Caco-2 (cell line): ENCODE data around the gene EIF3L. TPM values are rescaled to one million over a fixed set of nuclear protein-coding genes. Genes with fewer than 3 reads are reported as not detected.

Source experiments
- BruUV-seq: library from RNA; stranded (reverse); fragments of 400-500 nt; replicated peaks from 2 replicates; lab custom pipeline; 2021; lab: Mats Ljungman, UMichigan
- CTCF ChIA-PET: fragments of 300-600 bp; sonication (Branson Sonifier 250); formaldehyde crosslinking; loops from one replicate; lab custom pipeline; 2022; ENCODE audit warnings: antibody characterized with exemption; lab: Charles Lee
- POLR2A ChIA-PET: fragments of 300-600 bp; sonication (Branson Sonifier 250); formaldehyde crosslinking; loops from one replicate; lab custom pipeline; 2022; ENCODE audit warnings: antibody characterized with exemption; lab: Charles Lee
- DNase-seq, 2 experiments: peaks; one replicate each; pipeline versions ENCODE4 v3.0.0 to v3.0.0-alpha.2; 2020 to 2022
- H3K27me3 ChIP-seq: replicated peaks from 2 replicates; pipeline ENCODE4 v1.6.0; 2011; ENCODE audit warnings: low read length; ENCODE audit not compliant: control insufficient read depth, insufficient read depth
- H3K36me3 ChIP-seq: 2 replicates; pipeline ENCODE4 v1.5.1; 2011; ENCODE audit warnings: low read length; ENCODE audit not compliant: control insufficient read depth, insufficient read depth
- H3K4me1 ChIP-seq: fragments of 250-450 bp; sonication (Bioruptor Pico); 2 replicates; pipeline ENCODE4 v1.5.1; 2020; ENCODE audit warnings: mild to moderate bottlenecking
- H3K4me3 ChIP-seq: 2 replicates; pipeline ENCODE4 v1.5.1; 2011; ENCODE audit warnings: low read depth, mild to moderate bottlenecking, control low read depth, low read length
- H3K9me3 ChIP-seq: fragments of 250-450 bp; sonication (Bioruptor Pico); 2 replicates; pipeline ENCODE4 v1.5.1; 2020; ENCODE audit warnings: mild to moderate bottlenecking, moderate library complexity
- H3K27ac Mint-ChIP-seq: one replicate; pipeline ENCODE4 v1.8.0; 2022; ENCODE audit warnings: mixed read lengths; ENCODE audit not compliant: unreplicated experiment
- H3K27me3 Mint-ChIP-seq: one replicate; pipeline ENCODE4 v1.8.0; 2022; ENCODE audit warnings: mixed read lengths; ENCODE audit not compliant: insufficient read depth, unreplicated experiment
- H3K36me3 Mint-ChIP-seq: one replicate; pipeline ENCODE4 v1.8.0; 2022; ENCODE audit warnings: mild to moderate bottlenecking, mixed read lengths; ENCODE audit not compliant: insufficient read depth, unreplicated experiment
- H3K4me1 Mint-ChIP-seq: one replicate; pipeline ENCODE4 v1.8.0; 2022; ENCODE audit warnings: low read depth, mixed read lengths; ENCODE audit not compliant: unreplicated experiment
- H3K4me3 Mint-ChIP-seq: one replicate; pipeline ENCODE4 v1.8.0; 2022; ENCODE audit warnings: mild to moderate bottlenecking, moderate library complexity, mixed read lengths; ENCODE audit not compliant: unreplicated experiment
- H3K9me3 Mint-ChIP-seq: one replicate; pipeline ENCODE4 v1.8.0; 2022; ENCODE audit warnings: mixed read lengths; ENCODE audit not compliant: unreplicated experiment
- intact Hi-C: fragments of 100-400 bp; cut with micrococcal nuclease; formaldehyde crosslinking; loops from one replicate; pipeline ENCODE4 v1.10.0; 2022; ENCODE audit not compliant: unreplicated experiment
- total RNA-seq: library from RNA; stranded (reverse); gene quantifications from 2 replicates; pipeline ENCODE4 v1.2.3, GENCODE V29; 2022
- TF ChIP-seq, protein P1 (sequence below), 2 experiments: fragments of 200-600 bp in 1 of 2; IDR thresholded peaks; 1 replicate in 1 of 2; 2 replicates in 1 of 2; pipeline versions ENCODE4 v1.5.1 to v1.8.0; 2011 to 2022; ENCODE audit warnings: antibody characterized with exemption in 1 of 2, control low read depth in 1 of 2, inconsistent platforms in 1 of 2, low read depth in 1 of 2, low read length in 1 of 2, mild to moderate bottlenecking in 1 of 2, moderate library complexity in 1 of 2; ENCODE audit not compliant: insufficient read depth in 1 of 2, severe bottlenecking in 1 of 2, unreplicated experiment in 1 of 2

EIF3L gene
- total RNA-seq, 1 experiment from 2014 or later = 554 TPM

DNA sequence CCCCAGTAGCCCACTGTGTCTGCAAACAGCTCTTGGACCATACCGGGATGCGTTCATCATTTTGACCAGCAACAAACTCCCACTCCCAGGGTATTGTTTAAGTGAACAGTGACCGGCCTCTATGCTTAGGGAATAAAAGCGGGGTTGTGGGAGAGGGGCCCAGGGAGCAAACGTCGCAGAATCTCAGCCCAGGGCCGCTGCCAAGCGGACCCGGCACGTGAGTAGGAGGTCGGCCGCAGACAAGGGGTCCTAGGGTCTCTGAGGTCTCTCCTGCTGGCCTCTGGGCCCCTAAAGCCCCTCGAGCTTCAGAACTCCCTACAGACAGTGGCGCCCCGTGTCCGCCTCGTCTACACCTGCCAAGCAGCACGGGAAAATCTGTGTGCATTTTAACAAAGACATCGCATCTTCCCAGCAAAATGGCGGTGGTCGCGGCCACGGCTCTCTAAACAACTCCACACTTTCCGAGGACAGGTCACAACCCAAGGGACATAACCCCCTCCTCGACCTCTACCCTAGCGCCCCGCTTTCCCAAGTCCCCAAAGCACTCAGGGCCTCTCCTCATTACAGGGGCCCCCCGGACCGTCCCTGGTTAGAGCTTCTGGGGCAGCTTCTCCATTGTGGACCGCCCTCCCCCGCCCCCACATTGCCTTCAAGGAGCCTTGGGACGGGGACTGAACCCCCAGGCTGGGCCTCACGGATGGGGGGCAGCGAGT, 45.4 kb upstream of the EIF3L start:
- Mint-ChIP-seq H3K9me3 (no peaks in the 10 kb centered on the region), H3K27ac (peak overlapping the region; percentile 92), H3K4me3 (peak overlapping the region; percentile 90), H3K36me3 (peaks cover 63% of the 10 kb centered on the region), H3K4me1 (peaks cover 25% of the 10 kb centered on the region), H3K27me3 (no peaks in the 10 kb centered on the region)
- peak overlapping the region; percentile 46 for H3K4me3 ChIP-seq
- POLR2A ChIA-PET = interaction anchor here (1.2 to 1.5 kb wide), 2 partner anchors 23 to 40 kb away, joined by 4 read pairs; partner anchors contain the start of gene ANKRD54
- BruUV-seq = no TSS peak
- CTCF ChIA-PET = interaction anchor here (0.5 to 1.4 kb wide), 2 partner anchors 17 to 160 kb away, joined by 5 read pairs; no protein-coding TSS in a partner anchor
- no peaks in the 10 kb centered on the region for H3K27me3 ChIP-seq
- intact Hi-C loops = loop anchor here (2.0 to 10.0 kb wide), 3 partner anchors 19 to 151 kb away; partner anchors contain the start of genes C22orf23 and POLR2F
- no peaks in the 10 kb centered on the region for H3K36me3 ChIP-seq
- TF ChIP-seq, protein P1, sequence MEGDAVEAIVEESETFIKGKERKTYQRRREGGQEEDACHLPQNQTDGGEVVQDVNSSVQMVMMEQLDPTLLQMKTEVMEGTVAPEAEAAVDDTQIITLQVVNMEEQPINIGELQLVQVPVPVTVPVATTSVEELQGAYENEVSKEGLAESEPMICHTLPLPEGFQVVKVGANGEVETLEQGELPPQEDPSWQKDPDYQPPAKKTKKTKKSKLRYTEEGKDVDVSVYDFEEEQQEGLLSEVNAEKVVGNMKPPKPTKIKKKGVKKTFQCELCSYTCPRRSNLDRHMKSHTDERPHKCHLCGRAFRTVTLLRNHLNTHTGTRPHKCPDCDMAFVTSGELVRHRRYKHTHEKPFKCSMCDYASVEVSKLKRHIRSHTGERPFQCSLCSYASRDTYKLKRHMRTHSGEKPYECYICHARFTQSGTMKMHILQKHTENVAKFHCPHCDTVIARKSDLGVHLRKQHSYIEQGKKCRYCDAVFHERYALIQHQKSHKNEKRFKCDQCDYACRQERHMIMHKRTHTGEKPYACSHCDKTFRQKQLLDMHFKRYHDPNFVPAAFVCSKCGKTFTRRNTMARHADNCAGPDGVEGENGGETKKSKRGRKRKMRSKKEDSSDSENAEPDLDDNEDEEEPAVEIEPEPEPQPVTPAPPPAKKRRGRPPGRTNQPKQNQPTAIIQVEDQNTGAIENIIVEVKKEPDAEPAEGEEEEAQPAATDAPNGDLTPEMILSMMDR (IDR thresholded peaks at IDR 0.05; ENCODE audit: insufficient read depth in 1 of 2, low read depth in 1 of 2, low read length in 1 of 2, severe bottlenecking in 1 of 2, unreplicated experiment in 1 of 2) = no peak
- H3K4me1 ChIP-seq = peaks cover 13% of the 10 kb centered on the region
- H3K9me3 ChIP-seq = no peaks in the 10 kb centered on the region
- no peak for DNase-seq

DNA sequence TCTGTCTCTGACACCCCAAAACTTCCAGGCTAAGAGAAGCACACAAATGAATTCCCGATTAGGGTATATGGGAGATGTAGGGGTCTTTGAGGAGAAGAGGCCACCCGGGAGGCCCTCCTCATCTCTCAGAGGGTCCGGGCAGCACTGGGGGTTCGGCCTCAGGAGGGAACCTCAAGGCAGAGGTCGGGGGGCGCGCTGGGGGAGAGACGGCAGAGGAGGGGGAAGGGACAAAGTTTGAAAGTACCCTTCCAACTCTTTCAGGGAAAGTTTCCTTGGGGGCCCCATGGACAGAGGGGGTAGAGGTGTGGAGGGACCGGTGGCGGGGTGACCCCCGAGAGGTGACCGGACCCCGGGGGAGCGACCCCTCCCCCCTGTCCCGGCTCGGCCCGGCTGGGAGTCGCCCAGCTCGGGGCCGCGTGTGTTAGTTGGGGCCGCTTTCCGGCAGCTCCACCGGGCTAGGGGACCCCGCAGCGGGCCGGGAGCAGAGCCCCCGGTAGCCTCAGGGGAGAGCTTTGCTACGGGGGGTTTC, 44.8 kb upstream of the EIF3L start:
- H3K4me3 Mint-ChIP-seq = peak overlapping the region; percentile 90
- Histone ChIP-seq H3K27me3 (no peaks in the 10 kb centered on the region), H3K4me1 (peaks cover 13% of the 10 kb centered on the region), H3K36me3 (no peaks in the 10 kb centered on the region), H3K4me3 (peak overlapping the region; percentile 46), H3K9me3 (no peaks in the 10 kb centered on the region)
- no peaks in the 10 kb centered on the region for H3K9me3 Mint-ChIP-seq
- TSS peak; percentile 64 for BruUV-seq
- no peak for DNase-seq
- peak overlapping the region; percentile 92 for H3K27ac Mint-ChIP-seq
- peaks cover 69% of the 10 kb centered on the region for H3K36me3 Mint-ChIP-seq
- TF ChIP-seq, protein P1 (IDR thresholded peaks at IDR 0.05; ENCODE audit: insufficient read depth in 1 of 2, low read depth in 1 of 2, low read length in 1 of 2, severe bottlenecking in 1 of 2, unreplicated experiment in 1 of 2) = no peak
- H3K27me3 Mint-ChIP-seq = no peaks in the 10 kb centered on the region
- ChIA-PET CTCF (interaction anchor here (0.5 kb wide), 1 partner anchor 17 kb away, joined by 5 read pairs; no protein-coding TSS in a partner anchor), POLR2A (interaction anchor here (0.6 to 1.5 kb wide), 7 partner anchors 24 to 1322 kb away, joined by 3 to 7 read pairs (median 4); partner anchors contain the start of genes ANKRD54 and PDXP)
- intact Hi-C loops = loop anchor here (5.0 to 10.0 kb wide), 2 partner anchors 57 to 150 kb away; partner anchors contain the start of genes C22orf23 and POLR2F
- peaks cover 25% of the 10 kb centered on the region for H3K4me1 Mint-ChIP-seq
